Measurements from ENCODE around the gene BCO1.

Gene BCO1, protein sequence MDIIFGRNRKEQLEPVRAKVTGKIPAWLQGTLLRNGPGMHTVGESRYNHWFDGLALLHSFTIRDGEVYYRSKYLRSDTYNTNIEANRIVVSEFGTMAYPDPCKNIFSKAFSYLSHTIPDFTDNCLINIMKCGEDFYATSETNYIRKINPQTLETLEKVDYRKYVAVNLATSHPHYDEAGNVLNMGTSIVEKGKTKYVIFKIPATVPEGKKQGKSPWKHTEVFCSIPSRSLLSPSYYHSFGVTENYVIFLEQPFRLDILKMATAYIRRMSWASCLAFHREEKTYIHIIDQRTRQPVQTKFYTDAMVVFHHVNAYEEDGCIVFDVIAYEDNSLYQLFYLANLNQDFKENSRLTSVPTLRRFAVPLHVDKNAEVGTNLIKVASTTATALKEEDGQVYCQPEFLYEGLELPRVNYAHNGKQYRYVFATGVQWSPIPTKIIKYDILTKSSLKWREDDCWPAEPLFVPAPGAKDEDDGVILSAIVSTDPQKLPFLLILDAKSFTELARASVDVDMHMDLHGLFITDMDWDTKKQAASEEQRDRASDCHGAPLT

DNA sequence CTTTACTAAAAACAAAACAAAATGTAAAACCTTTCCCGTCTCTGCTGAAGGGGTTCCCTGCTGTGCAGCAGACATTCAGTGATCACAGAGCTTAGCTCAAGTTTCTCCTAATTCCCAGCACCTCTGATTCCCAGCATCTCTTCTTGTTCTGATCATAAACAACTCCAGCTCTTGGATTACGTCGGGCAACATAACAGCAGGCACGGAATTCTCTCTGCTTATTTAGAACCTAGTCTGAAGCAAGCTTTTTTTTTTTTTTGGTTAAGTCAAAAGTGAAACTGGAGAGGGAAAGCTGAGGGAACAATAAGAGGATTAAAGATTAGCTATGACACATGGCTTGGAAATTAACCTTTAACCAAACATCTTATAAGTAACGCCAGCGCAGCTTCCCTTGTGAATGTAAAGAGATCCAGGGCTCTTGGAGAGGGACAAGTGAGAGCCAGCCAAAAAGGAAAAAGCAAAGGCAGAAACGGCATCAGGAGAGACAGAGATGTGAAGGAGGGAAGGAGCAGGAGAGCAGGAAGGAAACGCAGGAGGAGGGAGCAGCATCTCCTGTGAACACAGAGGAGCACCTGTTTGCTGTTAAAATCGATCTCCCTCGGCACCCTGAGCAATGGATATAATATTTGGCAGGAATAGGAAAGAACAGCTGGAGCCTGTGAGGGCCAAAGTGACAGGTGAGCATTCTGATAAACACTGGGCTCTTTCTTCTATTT is at the start of gene BCO1:
Gene BCO1 (plus strand): TSS at position 394 of the 716 bp plus-strand sequence. CDS start 220 bp downstream, at position 614.
- H3K36me3 Mint-ChIP-seq (ENCODE audit: low read depth) = no peaks in the 10 kb centered on the region
- DNase-seq (ENCODE audit: low spot score) = no peak
- H3K4me3 Mint-ChIP-seq = no peak within 1 kb of the TSS
- no peaks in the 10 kb centered on the region for H3K9me3 Mint-ChIP-seq
- H3K27me3 Mint-ChIP-seq (ENCODE audit: low read depth) = peaks cover 6% of the 10 kb centered on the region
- no peak within 1 kb of the TSS for H3K27ac Mint-ChIP-seq
- H3K4me1 Mint-ChIP-seq (ENCODE audit: low read depth) = peaks cover 2% of the 10 kb centered on the region

DNA sequence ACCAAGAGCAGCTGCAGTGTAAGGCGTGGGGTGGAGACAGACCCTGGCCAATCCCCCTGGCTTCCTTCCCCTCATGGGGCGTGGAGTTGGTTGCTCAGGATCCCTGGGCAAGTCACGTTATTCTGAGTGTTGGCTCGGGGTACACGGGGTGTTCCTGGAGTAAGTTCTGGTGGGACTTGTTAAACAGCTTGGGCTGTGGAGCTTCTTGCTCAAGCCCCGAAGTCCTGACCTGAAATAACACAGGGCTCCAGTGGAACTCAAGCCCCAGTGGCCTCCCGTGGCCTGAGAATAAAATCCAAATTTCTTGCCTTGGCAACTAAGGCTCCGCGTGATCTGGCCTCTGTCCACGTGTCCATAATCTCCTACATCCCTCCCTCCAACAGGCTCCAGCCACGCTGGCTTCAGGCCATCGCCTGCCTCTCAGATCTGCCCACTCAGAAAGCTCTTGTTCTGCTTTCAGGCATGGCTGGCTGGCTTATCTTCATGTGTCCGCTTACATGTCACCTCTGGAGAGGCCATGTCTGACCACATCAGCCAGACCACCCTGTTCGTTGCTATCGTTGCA is 49.3 kb upstream of the BCO1 start:
- no peak overlapping the region for H3K4me3 Mint-ChIP-seq
- no peak for DNase-seq (ENCODE audit: low spot score)
- no peak overlapping the region for H3K27ac Mint-ChIP-seq
- no peaks in the 10 kb centered on the region for H3K4me1 Mint-ChIP-seq (ENCODE audit: low read depth)
- no peaks in the 10 kb centered on the region for H3K9me3 Mint-ChIP-seq
- no peaks in the 10 kb centered on the region for H3K36me3 Mint-ChIP-seq (ENCODE audit: low read depth)
- H3K27me3 Mint-ChIP-seq (ENCODE audit: low read depth) = peaks cover 3% of the 10 kb centered on the region

DNA sequence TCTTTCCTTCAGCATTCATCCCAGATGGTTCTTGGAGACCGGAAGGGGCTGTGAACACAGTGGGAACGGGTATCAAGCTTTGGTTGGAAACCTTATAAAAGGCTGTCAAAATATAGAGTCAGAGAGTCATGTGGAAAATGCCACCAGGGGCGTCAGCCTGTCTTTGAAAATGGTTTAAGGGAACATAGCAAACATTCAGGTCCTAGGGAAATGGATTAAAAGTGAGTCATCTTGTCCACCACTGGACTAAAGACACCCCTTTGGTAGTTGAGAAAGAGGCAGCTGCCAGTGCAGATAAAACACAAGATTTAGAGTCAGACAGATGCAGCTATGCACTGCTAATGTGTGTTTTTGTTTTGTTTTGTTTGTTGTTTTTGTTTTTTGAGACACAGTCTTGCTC is 47.8 kb upstream of the BCO1 start:
- Mint-ChIP-seq H3K27ac (no peak overlapping the region), H3K4me3 (no peak overlapping the region), H3K36me3 (ENCODE audit: low read depth) (no peaks in the 10 kb centered on the region), H3K27me3 (ENCODE audit: low read depth) (peaks cover 3% of the 10 kb centered on the region), H3K4me1 (ENCODE audit: low read depth) (no peaks in the 10 kb centered on the region), H3K9me3 (no peaks in the 10 kb centered on the region)
- DNase-seq (ENCODE audit: low spot score) = no peak

DNA sequence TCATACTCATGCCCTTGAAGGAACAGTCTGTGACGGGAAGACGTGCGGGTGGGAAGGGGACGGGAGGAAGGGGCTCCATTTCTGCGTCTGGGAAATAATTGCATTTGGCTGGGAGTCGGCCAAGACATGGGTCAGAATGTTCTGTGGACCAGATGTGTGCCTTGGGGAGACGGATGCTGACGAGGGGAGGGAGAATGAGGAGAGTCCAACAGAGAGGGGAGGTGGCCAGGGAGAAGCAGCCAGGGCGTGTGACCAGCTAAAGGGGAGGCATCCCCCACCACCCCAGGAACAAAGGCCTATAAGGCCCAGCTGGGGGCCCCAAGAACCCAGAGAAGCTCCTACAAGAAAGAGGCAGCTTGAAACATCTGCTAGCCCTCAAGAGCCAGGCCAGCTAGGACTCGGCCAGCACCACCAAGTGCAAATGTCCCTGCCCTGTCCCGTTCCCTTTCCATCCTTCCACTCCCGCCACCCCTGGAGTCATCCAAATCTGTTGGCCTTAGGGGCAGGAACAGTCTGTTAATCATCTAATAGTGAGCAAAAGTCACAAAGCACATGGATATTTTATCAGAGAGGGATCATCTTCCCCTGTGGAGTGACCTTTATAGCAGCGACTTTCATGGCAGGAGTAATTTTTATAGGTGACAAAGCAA is 42.5 kb upstream of the BCO1 start:
- Mint-ChIP-seq H3K4me3 (no peak overlapping the region), H3K36me3 (ENCODE audit: low read depth) (no peaks in the 10 kb centered on the region), H3K27me3 (ENCODE audit: low read depth) (peaks cover 7% of the 10 kb centered on the region), H3K4me1 (ENCODE audit: low read depth) (no peaks in the 10 kb centered on the region), H3K27ac (no peak overlapping the region), H3K9me3 (no peaks in the 10 kb centered on the region)
- DNase-seq (ENCODE audit: low spot score) = no peak

DNA sequence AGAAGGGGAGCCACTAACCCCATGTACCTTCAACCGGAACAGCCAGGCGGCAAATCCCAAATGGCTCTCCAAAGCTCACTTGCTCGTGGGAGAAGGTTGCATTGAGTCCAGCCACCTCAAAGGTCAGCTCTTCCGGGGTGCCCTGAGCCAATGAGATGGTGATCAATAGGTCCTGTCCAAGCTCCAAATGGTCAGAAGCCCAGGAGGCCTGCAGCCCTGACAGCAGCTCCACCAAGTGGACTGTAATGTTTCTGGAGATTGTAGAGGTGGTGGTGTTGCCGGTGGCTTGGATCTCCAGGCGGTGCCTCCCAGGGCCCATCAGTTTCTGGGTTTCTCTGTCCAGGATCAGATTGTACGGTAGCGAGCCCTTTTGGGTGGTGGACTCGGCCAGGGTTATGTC is 39.9 kb upstream of the BCO1 start:
- H3K27me3 Mint-ChIP-seq (ENCODE audit: low read depth) = peaks cover 7% of the 10 kb centered on the region
- no peak overlapping the region for H3K27ac Mint-ChIP-seq

DNA sequence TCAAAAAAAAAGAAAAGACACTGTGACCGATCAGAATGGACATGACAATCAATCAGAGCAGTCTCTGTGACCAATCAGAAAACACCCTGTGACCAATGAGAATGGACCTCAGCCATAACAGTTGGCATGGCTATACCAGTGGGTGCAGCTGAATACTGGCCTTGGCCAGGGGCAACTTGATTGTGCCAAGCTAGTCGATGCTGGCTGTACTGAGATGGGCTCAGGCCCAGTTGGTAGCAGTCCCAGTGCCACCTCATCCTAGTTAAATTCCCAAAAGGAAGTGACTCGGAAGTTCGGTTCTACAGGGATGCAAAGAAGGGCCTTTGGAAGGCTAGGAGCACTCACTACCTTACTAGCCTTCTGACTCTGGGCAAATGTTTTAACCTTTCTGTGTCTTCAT is 37.2 kb upstream of the BCO1 start:
- no peak overlapping the region for H3K27ac Mint-ChIP-seq
- peaks cover 5% of the 10 kb centered on the region for H3K27me3 Mint-ChIP-seq (ENCODE audit: low read depth)
- H3K36me3 Mint-ChIP-seq (ENCODE audit: low read depth) = no peaks in the 10 kb centered on the region
- DNase-seq (ENCODE audit: low spot score) = no peak
- no peaks in the 10 kb centered on the region for H3K9me3 Mint-ChIP-seq
- H3K4me3 Mint-ChIP-seq = no peak overlapping the region
- no peaks in the 10 kb centered on the region for H3K4me1 Mint-ChIP-seq (ENCODE audit: low read depth)

More for the DNA sequence above, 39.9 kb upstream of the BCO1 start:
- H3K4me1 Mint-ChIP-seq (ENCODE audit: low read depth) = no peaks in the 10 kb centered on the region
- no peak for DNase-seq (ENCODE audit: low spot score)
- H3K9me3 Mint-ChIP-seq = no peaks in the 10 kb centered on the region
- no peaks in the 10 kb centered on the region for H3K36me3 Mint-ChIP-seq (ENCODE audit: low read depth)
- no peak overlapping the region for H3K4me3 Mint-ChIP-seq

DNA sequence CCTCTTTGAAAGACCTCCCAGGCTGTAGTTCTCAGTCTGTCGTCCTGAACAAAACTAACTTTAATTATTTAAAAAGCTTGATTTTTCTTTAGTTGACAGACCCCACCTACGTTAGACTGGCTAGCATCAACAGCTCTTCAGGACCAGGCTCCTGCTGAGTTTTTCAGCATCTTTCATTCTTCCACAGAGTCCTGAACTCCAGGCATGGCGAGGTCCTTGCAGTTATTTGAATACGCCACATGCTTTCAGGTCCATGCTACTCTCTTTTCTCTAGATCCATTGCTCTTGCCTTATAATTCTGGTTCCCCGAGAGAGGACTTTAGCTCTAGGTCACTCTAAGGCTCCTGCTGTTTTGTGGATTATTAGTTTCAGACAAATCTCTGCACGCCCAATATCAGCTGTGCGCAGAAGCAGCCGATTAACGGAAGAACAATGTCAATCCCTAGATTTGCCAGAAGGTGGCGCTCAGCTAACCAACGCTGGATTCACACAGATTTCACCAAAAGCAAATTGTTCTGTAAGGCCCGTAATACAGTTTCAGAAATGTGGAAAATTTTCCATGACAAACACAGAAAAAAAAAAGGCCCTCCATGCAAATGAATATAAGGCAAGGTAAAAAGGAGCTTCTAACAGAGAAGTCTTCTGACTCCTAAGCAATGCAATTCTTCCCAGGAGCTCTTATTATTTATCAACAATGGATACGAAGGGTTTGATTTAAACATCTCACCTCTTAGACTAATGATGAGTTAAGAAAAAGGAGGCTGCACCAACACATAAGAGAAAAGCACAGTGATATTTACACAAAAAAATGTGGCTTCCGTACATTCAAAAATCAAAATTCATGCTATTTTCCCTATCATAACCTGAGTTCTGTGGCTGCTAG is 33.5 kb upstream of the BCO1 start:
- Mint-ChIP-seq H3K9me3 (no peaks in the 10 kb centered on the region), H3K4me1 (ENCODE audit: low read depth) (no peaks in the 10 kb centered on the region), H3K36me3 (ENCODE audit: low read depth) (no peaks in the 10 kb centered on the region), H3K27me3 (ENCODE audit: low read depth) (peaks cover 2% of the 10 kb centered on the region), H3K27ac (no peak overlapping the region), H3K4me3 (no peak overlapping the region)
- DNase-seq (ENCODE audit: low spot score) = peak; percentile 8

DNA sequence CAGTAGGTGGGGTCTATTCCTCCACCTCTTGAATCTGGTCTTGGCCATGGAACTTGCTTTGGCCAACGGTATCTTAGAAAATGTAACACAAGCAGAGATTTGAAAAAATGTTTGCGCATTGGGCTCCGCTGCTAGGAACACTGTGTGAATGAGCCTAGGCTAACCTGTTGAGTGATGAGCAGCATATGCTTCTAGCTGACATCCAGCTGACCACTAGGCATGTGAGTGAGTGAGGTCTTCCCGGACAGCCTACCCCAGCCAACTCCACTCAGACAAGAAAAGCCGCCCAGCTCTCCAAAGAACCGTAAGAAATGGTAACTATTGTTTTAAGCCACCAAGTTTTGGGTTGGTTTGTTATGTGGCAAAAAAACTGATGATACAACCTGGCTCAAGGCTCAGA is 31.4 kb upstream of the BCO1 start:
- Mint-ChIP-seq H3K4me1 (ENCODE audit: low read depth) (no peaks in the 10 kb centered on the region), H3K9me3 (no peaks in the 10 kb centered on the region), H3K27me3 (ENCODE audit: low read depth) (peaks cover 2% of the 10 kb centered on the region)

DNA sequence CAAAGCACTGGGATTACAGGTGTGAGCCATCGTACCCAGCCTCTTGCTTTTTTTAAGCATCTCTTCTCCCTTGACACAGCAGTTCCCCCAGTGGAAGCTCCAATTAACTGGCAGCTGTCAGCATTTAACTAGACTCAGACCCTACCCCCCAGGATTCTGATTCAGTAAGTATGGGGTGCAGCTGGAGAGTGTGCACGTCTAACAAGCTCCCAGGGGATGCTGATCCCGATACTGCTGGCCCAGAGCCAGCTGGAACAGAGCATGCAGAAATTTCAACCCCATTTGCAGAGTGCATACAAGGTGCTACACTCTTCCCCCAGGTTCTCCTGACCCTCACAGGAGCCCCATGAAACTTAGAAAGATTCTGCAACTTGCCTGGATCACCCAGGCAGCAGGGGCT is 27.7 kb upstream of the BCO1 start:
- H3K4me1 Mint-ChIP-seq (ENCODE audit: low read depth) = no peaks in the 10 kb centered on the region
- H3K4me3 Mint-ChIP-seq = no peak overlapping the region

More for the DNA sequence above, 31.4 kb upstream of the BCO1 start:
- Mint-ChIP-seq H3K36me3 (ENCODE audit: low read depth) (no peaks in the 10 kb centered on the region), H3K4me3 (no peak overlapping the region), H3K27ac (no peak overlapping the region)
- DNase-seq (ENCODE audit: low spot score) = no peak

DNA sequence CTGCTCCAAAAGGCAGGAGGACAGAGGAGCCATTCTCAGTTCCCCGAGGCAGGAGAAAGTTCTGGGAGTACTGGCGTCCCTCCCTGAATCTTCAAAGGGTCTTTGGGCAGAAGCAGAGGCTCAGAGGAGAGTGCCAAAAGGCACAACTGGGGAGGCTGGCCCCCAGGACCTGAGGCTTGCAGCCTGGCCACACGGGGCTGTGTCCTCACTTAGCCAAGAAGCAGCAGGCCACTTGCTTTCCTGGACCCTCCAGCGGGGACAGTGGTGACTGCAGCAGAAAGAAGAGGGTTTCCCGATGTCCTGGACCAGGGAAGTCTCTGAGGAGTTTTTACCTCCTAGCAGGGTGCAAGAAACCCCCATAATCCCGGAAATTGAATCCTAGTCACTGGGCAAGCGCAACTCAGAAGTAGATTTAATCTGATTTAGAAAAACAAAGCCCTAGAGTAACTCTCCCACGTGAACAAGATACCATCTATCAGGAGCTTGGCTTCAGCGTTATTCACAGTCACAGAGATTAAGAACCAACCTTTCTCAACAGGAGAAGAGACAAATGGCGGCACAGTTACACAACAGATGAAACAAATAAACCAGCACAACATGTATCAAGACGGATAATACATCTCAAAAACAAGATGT is 25.5 kb upstream of the BCO1 start:
- Mint-ChIP-seq H3K4me1 (ENCODE audit: low read depth) (no peaks in the 10 kb centered on the region), H3K9me3 (no peaks in the 10 kb centered on the region), H3K27me3 (ENCODE audit: low read depth) (peaks cover 2% of the 10 kb centered on the region), H3K27ac (no peak overlapping the region), H3K36me3 (ENCODE audit: low read depth) (no peaks in the 10 kb centered on the region), H3K4me3 (no peak overlapping the region)
- no peak for DNase-seq (ENCODE audit: low spot score)

More for the DNA sequence above, 27.7 kb upstream of the BCO1 start:
- no peak overlapping the region for H3K27ac Mint-ChIP-seq
- H3K36me3 Mint-ChIP-seq (ENCODE audit: low read depth) = no peaks in the 10 kb centered on the region
- DNase-seq (ENCODE audit: low spot score) = no peak
- H3K27me3 Mint-ChIP-seq (ENCODE audit: low read depth) = peaks cover 2% of the 10 kb centered on the region
- H3K9me3 Mint-ChIP-seq = no peaks in the 10 kb centered on the region

DNA sequence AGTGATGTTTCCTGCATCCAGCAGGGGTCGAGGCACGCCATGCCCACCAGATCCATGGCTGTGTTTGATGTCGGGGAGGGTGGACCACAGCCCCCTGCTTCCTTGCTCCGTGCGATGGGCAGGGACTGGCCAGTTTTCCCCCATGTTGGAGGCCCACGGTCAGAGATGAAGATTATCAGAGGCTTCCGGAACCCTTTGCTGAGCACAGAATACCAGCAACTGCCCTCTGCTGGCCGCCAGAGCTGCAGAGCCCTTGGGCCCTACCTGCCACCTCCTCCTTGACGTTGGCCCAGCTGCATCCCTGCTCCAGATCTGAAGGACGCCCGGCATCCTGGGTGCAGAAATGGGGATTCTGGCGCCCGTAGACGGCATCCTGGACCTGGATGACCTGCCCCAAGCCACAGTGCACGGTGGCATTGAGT is 23.7 kb upstream of the BCO1 start:
- Mint-ChIP-seq H3K27me3 (ENCODE audit: low read depth) (peaks cover 2% of the 10 kb centered on the region), H3K9me3 (no peaks in the 10 kb centered on the region), H3K27ac (no peak overlapping the region), H3K4me1 (ENCODE audit: low read depth) (no peaks in the 10 kb centered on the region), H3K4me3 (no peak overlapping the region), H3K36me3 (ENCODE audit: low read depth) (no peaks in the 10 kb centered on the region)
- DNase-seq (ENCODE audit: low spot score) = no peak

DNA sequence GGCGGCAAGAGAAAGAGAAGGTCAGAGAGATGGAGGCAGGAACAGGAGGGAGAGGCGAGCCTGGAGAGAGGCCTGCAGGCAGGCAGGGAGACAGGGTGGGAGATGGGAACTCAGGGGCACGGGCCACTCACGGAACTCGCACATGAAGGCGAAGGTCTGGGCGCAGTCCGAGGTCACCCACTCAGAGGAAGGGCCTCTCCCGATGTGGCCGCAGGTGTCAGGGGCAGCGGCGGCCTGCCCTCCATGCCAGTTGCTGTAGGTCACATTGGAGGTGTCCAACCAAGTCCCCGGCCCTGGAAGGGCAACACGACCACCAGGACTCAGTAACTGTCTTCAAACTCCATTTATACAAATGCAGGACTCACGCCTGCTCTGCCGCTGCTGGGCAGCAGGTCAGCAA is 22.4 kb upstream of the BCO1 start:
- peaks cover 2% of the 10 kb centered on the region for H3K27me3 Mint-ChIP-seq (ENCODE audit: low read depth)
- H3K36me3 Mint-ChIP-seq (ENCODE audit: low read depth) = no peaks in the 10 kb centered on the region
- no peaks in the 10 kb centered on the region for H3K4me1 Mint-ChIP-seq (ENCODE audit: low read depth)
- H3K9me3 Mint-ChIP-seq = no peaks in the 10 kb centered on the region
- no peak for DNase-seq (ENCODE audit: low spot score)
- H3K4me3 Mint-ChIP-seq = no peak overlapping the region
- H3K27ac Mint-ChIP-seq = no peak overlapping the region

DNA sequence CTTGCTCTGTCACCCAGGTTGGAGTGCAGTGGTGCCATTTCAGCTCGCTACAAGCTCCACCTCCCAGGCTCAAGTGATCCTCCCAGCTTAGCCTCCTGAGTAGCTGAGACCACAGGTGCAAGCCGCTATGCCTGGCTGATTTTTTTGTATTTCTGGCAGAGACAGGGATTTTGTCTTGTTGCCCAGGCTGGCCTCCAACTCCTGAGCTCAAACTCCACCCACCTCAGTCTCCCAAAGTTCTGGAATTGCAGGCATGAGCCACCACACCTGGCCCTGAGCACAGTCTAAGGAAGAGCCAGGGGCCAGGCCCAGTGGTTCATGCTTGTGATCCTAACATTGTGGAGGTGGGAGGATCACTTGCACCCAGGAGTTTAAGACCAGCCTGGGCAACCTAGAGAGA is 21.8 kb upstream of the BCO1 start:
- no peaks in the 10 kb centered on the region for H3K36me3 Mint-ChIP-seq (ENCODE audit: low read depth)
- no peak overlapping the region for H3K4me3 Mint-ChIP-seq
- H3K9me3 Mint-ChIP-seq = no peaks in the 10 kb centered on the region
- no peaks in the 10 kb centered on the region for H3K4me1 Mint-ChIP-seq (ENCODE audit: low read depth)
- peaks cover 2% of the 10 kb centered on the region for H3K27me3 Mint-ChIP-seq (ENCODE audit: low read depth)
- DNase-seq (ENCODE audit: low spot score) = no peak
- H3K27ac Mint-ChIP-seq = no peak overlapping the region
